ENCODE data around the gene SOX6. TPM values are rescaled to one million over a fixed set of nuclear protein-coding genes. Genes with fewer than 3 reads are reported as not detected.

SOX6 gene
- total RNA-seq, 6 donors from 2014 or later, result 2.9 to 21.0 (median 4.9) TPM

GRCh38 chr11:16171882-16172281 is 184.5 kb downstream of the SOX6 start:
- TF ChIP-seq CTCF (IDR thresholded peaks at IDR 0.05) (no peak), POLR2AphosphoS5 (IDR thresholded peaks at IDR 0.05) (no peak), EP300 (IDR thresholded peaks at IDR 0.05) (no peak), POLR2A (IDR thresholded peaks at IDR 0.05) (no peak)
- Histone ChIP-seq H3K9me3 (no peaks in the 10 kb centered on the region), H3K27me3 (no peaks in the 10 kb centered on the region)

GRCh38 chr11:16169956-16170847 is 186.1 kb downstream of the SOX6 start:
- no peak overlapping the region for H3K27ac ChIP-seq
- no peaks in the 10 kb centered on the region for H3K36me3 ChIP-seq
- WGBS, 2 donors, result 62 to 67% methylated on average over 7 of the region's 7 CpGs
- no peaks in the 10 kb centered on the region for H3K9me3 ChIP-seq
- H3K4me3 ChIP-seq, result no peak overlapping the region
- DNase-seq (no peak), ATAC-seq (ENCODE audit: low FRiP score in 2 of 2) (no peak)
- TF ChIP-seq POLR2AphosphoS5 (IDR thresholded peaks at IDR 0.05) (no peak), POLR2A (IDR thresholded peaks at IDR 0.05) (no peak), CTCF (IDR thresholded peaks at IDR 0.05) (no peak), EP300 (IDR thresholded peaks at IDR 0.05) (no peak)
- no peaks in the 10 kb centered on the region for H3K27me3 ChIP-seq
- no peaks in the 10 kb centered on the region for H3K4me1 ChIP-seq

More at GRCh38 chr11:16171882-16172281, 184.5 kb downstream of the SOX6 start:
- DNase-seq (no peak), ATAC-seq (ENCODE audit: low FRiP score in 2 of 2) (no peak)
- Histone ChIP-seq H3K36me3 (no peaks in the 10 kb centered on the region), H3K4me1 (no peaks in the 10 kb centered on the region), H3K27ac (no peak overlapping the region), H3K4me3 (no peak overlapping the region)
- WGBS, 2 donors, result 87 to 96% methylated on average over 2 of the region's 2 CpGs

GRCh38 chr11:16169541-16169940 is 186.8 kb downstream of the SOX6 start:
- TF ChIP-seq POLR2AphosphoS5 (IDR thresholded peaks at IDR 0.05), result no peak
- TF ChIP-seq EP300 (IDR thresholded peaks at IDR 0.05), result no peak
- TF ChIP-seq POLR2A (IDR thresholded peaks at IDR 0.05), result no peak
- no peak for TF ChIP-seq CTCF (IDR thresholded peaks at IDR 0.05)
- Histone ChIP-seq H3K9me3 (no peaks in the 10 kb centered on the region), H3K4me3 (no peak overlapping the region), H3K27ac (no peak overlapping the region), H3K27me3 (no peaks in the 10 kb centered on the region), H3K4me1 (no peaks in the 10 kb centered on the region), H3K36me3 (no peaks in the 10 kb centered on the region)
- no peak for DNase-seq
- ATAC-seq (ENCODE audit: low FRiP score in 2 of 2), result no peak

- H3K9me3 ChIP-seq, result no peaks in the 10 kb centered on the region
- H3K4me1 ChIP-seq, result no peaks in the 10 kb centered on the region
- no peak for TF ChIP-seq EP300 (IDR thresholded peaks at IDR 0.05)
- no peak for TF ChIP-seq POLR2AphosphoS5 (IDR thresholded peaks at IDR 0.05)
- TF ChIP-seq CTCF (IDR thresholded peaks at IDR 0.05), result no peak
- TF ChIP-seq POLR2A (IDR thresholded peaks at IDR 0.05), result no peak
- no peak for DNase-seq
- WGBS, 2 donors, result 86 to 87% methylated on average over 3 of the region's 3 CpGs
- ATAC-seq (ENCODE audit: low FRiP score in 2 of 2), result no peak
- H3K27me3 ChIP-seq, result no peaks in the 10 kb centered on the region
- H3K36me3 ChIP-seq, result no peaks in the 10 kb centered on the region
- no peak overlapping the region for H3K27ac ChIP-seq
- H3K4me3 ChIP-seq, result no peak overlapping the region
These were observed 188.4 kb downstream of the SOX6 start for GRCh38 chr11:16167706-16168487.
